ENCODE measurements around the gene MOGAT2. TPM values are rescaled to one million over a fixed set of nuclear protein-coding genes. Genes with fewer than 3 reads are reported as not detected.
"Not testable (repeated sequence)": the region's sequence is repeated elsewhere in the genome, so short reads cannot be mapped to it uniquely, and the experiment has no call there.

Gene MOGAT2
- total and polyA plus RNA-seq, 2 donors (not counting 1 experiment from before 2014, with no cell fraction given): not detected

- no peaks in the 10 kb centered on the region for H3K36me3 ChIP-seq (ENCODE audit: control insufficient read depth, insufficient read depth, low read length)
- no peak overlapping the region for H3K4me3 ChIP-seq (replicated peaks in 1 of 4; ENCODE audit: control extremely low read depth in 1 of 4, insufficient read depth in 1 of 4, low read depth in 3 of 4, low read length in 4 of 4)
- H3K4me2 ChIP-seq (ENCODE audit: extremely low read depth, insufficient read depth, low read length): no peak overlapping the region
- no peaks in the 10 kb centered on the region for H3K79me2 ChIP-seq (ENCODE audit: control insufficient read depth, insufficient read depth, low read length)
- no peak overlapping the region for H3K27ac ChIP-seq (ENCODE audit: insufficient read depth, low read length)
- no peak for DNase-seq (ENCODE audit: low read depth in 2 of 2)
- H3K9ac ChIP-seq (ENCODE audit: insufficient read depth, low read length): no peak overlapping the region
- no peaks in the 10 kb centered on the region for H4K20me1 ChIP-seq (ENCODE audit: control insufficient read depth, extremely low read depth, insufficient read depth, low read length)
- H3K27me3 ChIP-seq (ENCODE audit: control insufficient read depth, insufficient read depth, low read length): peaks cover 12% of the 10 kb centered on the region
- H3K4me1 ChIP-seq (ENCODE audit: control insufficient read depth, extremely low read depth, insufficient read depth, low read length): no peaks in the 10 kb centered on the region
- H2AFZ ChIP-seq (ENCODE audit: low read length): no peak overlapping the region
- no peak for TF ChIP-seq EZH2 (IDR thresholded peaks at IDR 0.05; ENCODE audit: low read length, missing control alignments)
- TF ChIP-seq, protein P1, sequence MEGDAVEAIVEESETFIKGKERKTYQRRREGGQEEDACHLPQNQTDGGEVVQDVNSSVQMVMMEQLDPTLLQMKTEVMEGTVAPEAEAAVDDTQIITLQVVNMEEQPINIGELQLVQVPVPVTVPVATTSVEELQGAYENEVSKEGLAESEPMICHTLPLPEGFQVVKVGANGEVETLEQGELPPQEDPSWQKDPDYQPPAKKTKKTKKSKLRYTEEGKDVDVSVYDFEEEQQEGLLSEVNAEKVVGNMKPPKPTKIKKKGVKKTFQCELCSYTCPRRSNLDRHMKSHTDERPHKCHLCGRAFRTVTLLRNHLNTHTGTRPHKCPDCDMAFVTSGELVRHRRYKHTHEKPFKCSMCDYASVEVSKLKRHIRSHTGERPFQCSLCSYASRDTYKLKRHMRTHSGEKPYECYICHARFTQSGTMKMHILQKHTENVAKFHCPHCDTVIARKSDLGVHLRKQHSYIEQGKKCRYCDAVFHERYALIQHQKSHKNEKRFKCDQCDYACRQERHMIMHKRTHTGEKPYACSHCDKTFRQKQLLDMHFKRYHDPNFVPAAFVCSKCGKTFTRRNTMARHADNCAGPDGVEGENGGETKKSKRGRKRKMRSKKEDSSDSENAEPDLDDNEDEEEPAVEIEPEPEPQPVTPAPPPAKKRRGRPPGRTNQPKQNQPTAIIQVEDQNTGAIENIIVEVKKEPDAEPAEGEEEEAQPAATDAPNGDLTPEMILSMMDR (conservative IDR thresholded peaks at IDR 0.05 in 1 of 2, IDR thresholded peaks at IDR 0.05 in 1 of 2; ENCODE audit: low read depth in 1 of 2, low read length in 2 of 2): no peak
- no peaks in the 10 kb centered on the region for H3K9me3 ChIP-seq (ENCODE audit: control insufficient read depth, insufficient read depth, low read depth, low read length)
These were observed 17.7 kb downstream of the MOGAT2 start for GRCh38 chr11:75735181-75735845.

DNA sequence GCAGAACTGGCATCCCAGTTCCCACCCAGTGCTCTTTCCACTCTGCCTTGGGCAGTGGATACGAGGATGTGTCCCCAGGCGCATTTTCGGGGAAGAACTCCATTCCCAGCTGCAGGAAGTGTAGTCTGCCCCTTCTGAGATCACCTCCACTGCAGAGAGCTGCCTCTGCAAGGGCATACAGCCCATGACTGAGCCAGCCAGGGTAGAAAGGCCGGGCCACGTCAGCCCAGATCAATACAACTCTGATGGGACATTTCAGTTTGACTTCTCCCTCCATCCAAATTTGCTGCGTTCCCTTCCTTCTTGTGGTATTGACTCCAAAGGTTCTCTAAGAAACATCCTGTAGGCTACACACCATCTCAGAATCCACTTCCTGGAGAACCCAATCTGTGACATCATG lies 19.7 kb downstream of the MOGAT2 start:
- Histone ChIP-seq H2AFZ (ENCODE audit: low read length) (no peak overlapping the region), H3K4me3 (replicated peaks in 1 of 4; ENCODE audit: control extremely low read depth in 1 of 4, insufficient read depth in 1 of 4, low read depth in 3 of 4, low read length in 4 of 4) (no peak overlapping the region), H3K27me3 (ENCODE audit: control insufficient read depth, insufficient read depth, low read length) (peaks cover 21% of the 10 kb centered on the region), H3K27ac (ENCODE audit: insufficient read depth, low read length) (no peak overlapping the region), H3K36me3 (ENCODE audit: control insufficient read depth, insufficient read depth, low read length) (no peaks in the 10 kb centered on the region), H3K9me3 (ENCODE audit: control insufficient read depth, insufficient read depth, low read depth, low read length) (no peaks in the 10 kb centered on the region), H3K4me1 (ENCODE audit: control insufficient read depth, extremely low read depth, insufficient read depth, low read length) (no peaks in the 10 kb centered on the region), H3K4me2 (ENCODE audit: extremely low read depth, insufficient read depth, low read length) (no peak overlapping the region), H4K20me1 (ENCODE audit: control insufficient read depth, extremely low read depth, insufficient read depth, low read length) (no peaks in the 10 kb centered on the region), H3K79me2 (ENCODE audit: control insufficient read depth, insufficient read depth, low read length) (no peaks in the 10 kb centered on the region), H3K9ac (ENCODE audit: insufficient read depth, low read length) (no peak overlapping the region)
- no peak for DNase-seq (ENCODE audit: low read depth in 2 of 2)
- TF ChIP-seq EZH2 (IDR thresholded peaks at IDR 0.05; ENCODE audit: low read length, missing control alignments): no peak
- TF ChIP-seq, protein P1 (conservative IDR thresholded peaks at IDR 0.05 in 1 of 2, IDR thresholded peaks at IDR 0.05 in 1 of 2; ENCODE audit: low read depth in 1 of 2, low read length in 2 of 2): no peak

- no peak for DNase-seq (ENCODE audit: low read depth in 2 of 2)
- Histone ChIP-seq H3K36me3 (ENCODE audit: control insufficient read depth, insufficient read depth, low read length) (no peaks in the 10 kb centered on the region), H3K4me1 (ENCODE audit: control insufficient read depth, extremely low read depth, insufficient read depth, low read length) (no peaks in the 10 kb centered on the region), H3K9me3 (ENCODE audit: control insufficient read depth, insufficient read depth, low read depth, low read length) (no peaks in the 10 kb centered on the region), H3K27ac (ENCODE audit: insufficient read depth, low read length) (no peak overlapping the region), H4K20me1 (ENCODE audit: control insufficient read depth, extremely low read depth, insufficient read depth, low read length) (no peaks in the 10 kb centered on the region), H3K4me3 (replicated peaks in 1 of 4; ENCODE audit: control extremely low read depth in 1 of 4, insufficient read depth in 1 of 4, low read depth in 3 of 4, low read length in 4 of 4) (no peak overlapping the region), H2AFZ (ENCODE audit: low read length) (no peak overlapping the region), H3K9ac (ENCODE audit: insufficient read depth, low read length) (no peak overlapping the region), H3K79me2 (ENCODE audit: control insufficient read depth, insufficient read depth, low read length) (no peaks in the 10 kb centered on the region), H3K27me3 (ENCODE audit: control insufficient read depth, insufficient read depth, low read length) (peaks cover 25% of the 10 kb centered on the region), H3K4me2 (ENCODE audit: extremely low read depth, insufficient read depth, low read length) (no peak overlapping the region)
- no peak for TF ChIP-seq EZH2 (IDR thresholded peaks at IDR 0.05; ENCODE audit: low read length, missing control alignments)
- TF ChIP-seq, protein P1 (conservative IDR thresholded peaks at IDR 0.05 in 1 of 2, IDR thresholded peaks at IDR 0.05 in 1 of 2; ENCODE audit: low read depth in 1 of 2, low read length in 2 of 2): peak in 1 of 2 donors; percentile 7
These were observed 23.0 kb downstream of the MOGAT2 start for GRCh38 chr11:75740681-75741080.

GRCh38 chr11:75743159-75743558 lies 25.5 kb downstream of the MOGAT2 start:
- H4K20me1 ChIP-seq (ENCODE audit: control insufficient read depth, extremely low read depth, insufficient read depth, low read length); H3K9ac ChIP-seq (ENCODE audit: insufficient read depth, low read length); H3K36me3 ChIP-seq (ENCODE audit: control insufficient read depth, insufficient read depth, low read length); H2AFZ ChIP-seq (ENCODE audit: low read length); H3K4me1 ChIP-seq (ENCODE audit: control insufficient read depth, extremely low read depth, insufficient read depth, low read length); H3K79me2 ChIP-seq (ENCODE audit: control insufficient read depth, insufficient read depth, low read length); DNase-seq (ENCODE audit: low read depth in 2 of 2); H3K9me3 ChIP-seq (ENCODE audit: control insufficient read depth, insufficient read depth, low read depth, low read length); H3K4me2 ChIP-seq (ENCODE audit: extremely low read depth, insufficient read depth, low read length); H3K27ac ChIP-seq (ENCODE audit: insufficient read depth, low read length); H3K4me3 ChIP-seq (replicated peaks in 1 of 4; ENCODE audit: control extremely low read depth in 1 of 4, insufficient read depth in 1 of 4, low read depth in 3 of 4, low read length in 4 of 4): not testable (repeated sequence)
- peaks cover 25% of the 10 kb centered on the region for H3K27me3 ChIP-seq (ENCODE audit: control insufficient read depth, insufficient read depth, low read length)

All from fibroblast of lung (primary cell).